ENCODE results near the gene KCNMA1.
"Not testable (repeated sequence)": the region's sequence is repeated elsewhere in the genome, so short reads cannot be mapped to it uniquely, and the experiment has no call there.

KCNMA1 gene

DNA sequence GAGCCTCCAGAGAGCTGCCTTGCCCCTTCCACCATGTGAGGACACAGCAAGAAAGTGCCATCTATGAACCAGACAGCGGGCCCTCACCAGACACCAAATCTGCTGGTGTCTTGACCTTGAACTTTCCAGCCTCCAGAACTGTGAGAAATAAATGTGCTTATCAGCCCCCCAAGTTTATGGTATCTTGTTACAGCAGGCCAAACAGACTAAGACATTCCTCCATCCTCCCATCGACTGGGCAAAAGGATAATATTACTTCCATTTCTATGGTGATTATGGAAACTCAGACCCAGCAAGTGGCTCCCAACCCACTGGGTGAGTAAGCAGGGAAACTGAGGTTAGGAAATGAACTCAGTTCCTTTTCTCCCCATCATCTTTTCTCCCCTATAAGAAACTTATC is 288.4 kb downstream of the KCNMA1 start:
- no peaks in the 10 kb centered on the region for H3K36me3 ChIP-seq (ENCODE audit: control insufficient read depth, insufficient read depth, low read length)
- H3K4me2 ChIP-seq (ENCODE audit: low read length): no peak overlapping the region
- no peak for DNase-seq
- no peaks in the 10 kb centered on the region for H3K27me3 ChIP-seq (ENCODE audit: insufficient read depth, low read length, poor library complexity)
- H3K23ac ChIP-seq (ENCODE audit: low read length): no peak overlapping the region
- no peak overlapping the region for H2AK5ac ChIP-seq (ENCODE audit: low read length)
- H3K4ac ChIP-seq (ENCODE audit: low read depth, low read length): no peak overlapping the region
- no peak overlapping the region for H2BK120ac ChIP-seq (ENCODE audit: low read depth, low read length)
- no peak overlapping the region for H2BK15ac ChIP-seq (replicated peaks; ENCODE audit: low read depth)
- WGBS (ENCODE audit: extremely low coverage, insufficient coverage, low lambda C conversion rate): no CpG with 5 or more reads among the region's 2 CpGs
- H3K4me3 ChIP-seq (ENCODE audit: low read length): no peak overlapping the region
- H3K27ac ChIP-seq (ENCODE audit: low read depth, low read length): no peak overlapping the region
- no peaks in the 10 kb centered on the region for H3K79me1 ChIP-seq (ENCODE audit: low read length)
- H4K8ac ChIP-seq (ENCODE audit: low read depth, low read length): no peak overlapping the region
- no peaks in the 10 kb centered on the region for H3K79me2 ChIP-seq (ENCODE audit: control insufficient read depth, insufficient read depth, low read length)
- no peak overlapping the region for H3K56ac ChIP-seq (ENCODE audit: low read length)
- no peak overlapping the region for H3K9ac ChIP-seq (ENCODE audit: low read length)
- no peaks in the 10 kb centered on the region for H3K4me1 ChIP-seq (ENCODE audit: control insufficient read depth, low read depth, low read length)
- H2BK5ac ChIP-seq (ENCODE audit: low read length): no peak overlapping the region
- H4K5ac ChIP-seq (ENCODE audit: low read length): no peak overlapping the region
- H3K18ac ChIP-seq (ENCODE audit: low read length): no peak overlapping the region

DNA sequence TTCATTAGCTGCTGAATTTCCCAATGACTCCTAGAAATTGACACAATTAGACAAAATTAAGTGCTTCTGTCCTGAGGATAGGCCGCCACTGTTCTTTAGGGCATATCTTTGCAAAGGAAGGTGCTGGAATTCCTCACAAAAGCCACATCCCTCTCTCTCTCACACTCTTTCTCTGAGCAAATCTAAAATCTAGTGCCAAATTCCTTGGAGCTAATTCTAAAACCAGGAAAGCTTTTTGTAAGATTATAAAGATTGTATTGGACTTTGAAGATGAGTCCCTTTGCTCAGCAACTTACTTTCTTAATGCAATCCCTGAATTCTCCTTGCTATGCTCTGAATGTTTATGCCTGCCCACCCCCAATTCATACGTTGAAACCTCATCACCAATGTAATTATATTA is 288.9 kb downstream of the KCNMA1 start:
- Histone ChIP-seq H3K27me3 (ENCODE audit: insufficient read depth, low read length, poor library complexity) (no peaks in the 10 kb centered on the region), H3K18ac (ENCODE audit: low read length) (no peak overlapping the region), H3K27ac (ENCODE audit: low read depth, low read length) (no peak overlapping the region), H2BK120ac (ENCODE audit: low read depth, low read length) (no peak overlapping the region), H3K9ac (ENCODE audit: low read length) (no peak overlapping the region), H3K79me1 (ENCODE audit: low read length) (no peaks in the 10 kb centered on the region), H2AK5ac (ENCODE audit: low read length) (no peak overlapping the region), H2BK15ac (replicated peaks; ENCODE audit: low read depth) (no peak overlapping the region), H2BK5ac (ENCODE audit: low read length) (no peak overlapping the region), H3K23ac (ENCODE audit: low read length) (no peak overlapping the region), H3K4me2 (ENCODE audit: low read length) (no peak overlapping the region), H4K5ac (ENCODE audit: low read length) (no peak overlapping the region), H3K4me3 (ENCODE audit: low read length) (no peak overlapping the region), H3K79me2 (ENCODE audit: control insufficient read depth, insufficient read depth, low read length) (no peaks in the 10 kb centered on the region), H3K36me3 (ENCODE audit: control insufficient read depth, insufficient read depth, low read length) (no peaks in the 10 kb centered on the region), H4K8ac (ENCODE audit: low read depth, low read length) (no peak overlapping the region), H3K4ac (ENCODE audit: low read depth, low read length) (no peak overlapping the region), H3K4me1 (ENCODE audit: control insufficient read depth, low read depth, low read length) (no peaks in the 10 kb centered on the region), H3K56ac (ENCODE audit: low read length) (no peak overlapping the region)
- WGBS (ENCODE audit: extremely low coverage, insufficient coverage, low lambda C conversion rate): no CpG with 5 or more reads among the region's 2 CpGs
- DNase-seq: no peak

DNA sequence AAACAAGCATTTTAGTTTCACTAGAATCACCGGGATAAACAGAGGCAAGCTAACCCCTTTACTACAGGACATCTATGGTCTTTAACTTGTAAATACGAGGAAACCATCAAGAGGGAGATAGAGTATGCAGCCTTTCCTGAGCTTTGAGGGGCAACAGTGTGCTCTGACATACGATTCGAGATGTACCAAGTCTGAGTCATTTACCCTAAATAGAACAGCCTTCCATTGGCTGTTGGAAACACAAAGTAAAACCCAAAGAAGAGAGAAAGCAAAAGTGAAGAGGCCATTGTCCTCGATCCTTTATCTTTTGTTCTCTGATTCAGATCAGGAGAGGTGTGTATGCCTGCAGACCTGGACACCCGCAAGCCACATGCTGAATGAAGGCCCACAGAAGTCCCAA is 289.5 kb downstream of the KCNMA1 start:
- Histone ChIP-seq H3K18ac (ENCODE audit: low read length) (no peak overlapping the region), H3K9ac (ENCODE audit: low read length) (no peak overlapping the region), H3K4me3 (ENCODE audit: low read length) (no peak overlapping the region), H2AK5ac (ENCODE audit: low read length) (no peak overlapping the region), H3K27ac (ENCODE audit: low read depth, low read length) (no peak overlapping the region), H3K4me2 (ENCODE audit: low read length) (no peak overlapping the region), H3K79me2 (ENCODE audit: control insufficient read depth, insufficient read depth, low read length) (no peaks in the 10 kb centered on the region), H2BK15ac (replicated peaks; ENCODE audit: low read depth) (no peak overlapping the region), H3K4ac (ENCODE audit: low read depth, low read length) (no peak overlapping the region), H3K23ac (ENCODE audit: low read length) (no peak overlapping the region), H3K79me1 (ENCODE audit: low read length) (no peaks in the 10 kb centered on the region), H3K4me1 (ENCODE audit: control insufficient read depth, low read depth, low read length) (no peaks in the 10 kb centered on the region), H4K5ac (ENCODE audit: low read length) (no peak overlapping the region), H2BK120ac (ENCODE audit: low read depth, low read length) (no peak overlapping the region), H3K27me3 (ENCODE audit: insufficient read depth, low read length, poor library complexity) (no peaks in the 10 kb centered on the region), H3K56ac (ENCODE audit: low read length) (no peak overlapping the region), H4K8ac (ENCODE audit: low read depth, low read length) (no peak overlapping the region), H2BK5ac (ENCODE audit: low read length) (no peak overlapping the region), H3K36me3 (ENCODE audit: control insufficient read depth, insufficient read depth, low read length) (no peaks in the 10 kb centered on the region)
- no peak for DNase-seq
- no CpG with 5 or more reads among the region's 6 CpGs for WGBS (ENCODE audit: extremely low coverage, insufficient coverage, low lambda C conversion rate)

- H3K27me3 ChIP-seq (ENCODE audit: insufficient read depth, low read length, poor library complexity): no peaks in the 10 kb centered on the region
- H2BK15ac ChIP-seq (replicated peaks; ENCODE audit: low read depth): no peak overlapping the region
- no peak overlapping the region for H3K9ac ChIP-seq (ENCODE audit: low read length)
- H3K56ac ChIP-seq (ENCODE audit: low read length): no peak overlapping the region
- no peak overlapping the region for H3K4me2 ChIP-seq (ENCODE audit: low read length)
- H4K8ac ChIP-seq (ENCODE audit: low read depth, low read length): no peak overlapping the region
- H3K79me2 ChIP-seq (ENCODE audit: control insufficient read depth, insufficient read depth, low read length): no peaks in the 10 kb centered on the region
- no peak overlapping the region for H3K4me3 ChIP-seq (ENCODE audit: low read length)
- H2BK5ac ChIP-seq (ENCODE audit: low read length): no peak overlapping the region
- H2AK5ac ChIP-seq (ENCODE audit: low read length): no peak overlapping the region
- DNase-seq: no peak
- no peak overlapping the region for H3K4ac ChIP-seq (ENCODE audit: low read depth, low read length)
- H3K79me1 ChIP-seq (ENCODE audit: low read length): no peaks in the 10 kb centered on the region
- no peak overlapping the region for H3K23ac ChIP-seq (ENCODE audit: low read length)
- H3K18ac ChIP-seq (ENCODE audit: low read length): no peak overlapping the region
- no peak overlapping the region for H2BK120ac ChIP-seq (ENCODE audit: low read depth, low read length)
- H4K5ac ChIP-seq (ENCODE audit: low read length): no peak overlapping the region
- no CpG with 5 or more reads among the region's 2 CpGs for WGBS (ENCODE audit: extremely low coverage, insufficient coverage, low lambda C conversion rate)
- H3K4me1 ChIP-seq (ENCODE audit: control insufficient read depth, low read depth, low read length): no peaks in the 10 kb centered on the region
- no peaks in the 10 kb centered on the region for H3K36me3 ChIP-seq (ENCODE audit: control insufficient read depth, insufficient read depth, low read length)
- no peak overlapping the region for H3K27ac ChIP-seq (ENCODE audit: low read depth, low read length)
Measured at GRCh38 chr10:77347052-77347451, 290.6 kb downstream of the KCNMA1 start.

DNA sequence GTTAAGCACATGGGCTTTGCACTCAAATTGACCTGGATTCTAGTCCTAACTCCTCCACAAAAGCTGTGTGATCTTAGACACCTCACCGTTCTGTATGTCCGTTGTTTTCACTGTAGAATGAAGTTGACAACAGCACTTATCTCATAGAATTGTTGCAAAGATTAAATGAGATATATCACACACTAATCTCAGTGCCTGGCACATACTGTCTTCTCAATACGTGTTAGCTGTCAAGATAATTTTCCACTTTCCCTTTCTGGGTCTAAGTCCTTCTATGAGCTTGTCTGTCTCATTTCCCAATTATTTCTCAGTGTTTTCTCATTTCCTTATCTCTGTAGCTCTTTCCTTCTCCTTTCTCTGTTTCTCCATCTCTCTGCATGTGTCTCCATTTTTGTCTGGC is 296.6 kb downstream of the KCNMA1 start:
- no peaks in the 10 kb centered on the region for H3K36me3 ChIP-seq (ENCODE audit: control insufficient read depth, insufficient read depth, low read length)
- no peak overlapping the region for H3K23ac ChIP-seq (ENCODE audit: low read length)
- no peak overlapping the region for H3K4ac ChIP-seq (ENCODE audit: low read depth, low read length)
- no peaks in the 10 kb centered on the region for H3K79me2 ChIP-seq (ENCODE audit: control insufficient read depth, insufficient read depth, low read length)
- H2BK120ac ChIP-seq (ENCODE audit: low read depth, low read length): no peak overlapping the region
- H4K5ac ChIP-seq (ENCODE audit: low read length): no peak overlapping the region
- H3K4me3 ChIP-seq (ENCODE audit: low read length): no peak overlapping the region
- H3K18ac ChIP-seq (ENCODE audit: low read length): no peak overlapping the region
- no peak overlapping the region for H3K9ac ChIP-seq (ENCODE audit: low read length)
- no peak overlapping the region for H2BK5ac ChIP-seq (ENCODE audit: low read length)
- no peaks in the 10 kb centered on the region for H3K27me3 ChIP-seq (ENCODE audit: insufficient read depth, low read length, poor library complexity)
- no peak overlapping the region for H2AK5ac ChIP-seq (ENCODE audit: low read length)
- H3K56ac ChIP-seq (ENCODE audit: low read length): no peak overlapping the region
- H3K79me1 ChIP-seq (ENCODE audit: low read length): no peaks in the 10 kb centered on the region
- H3K4me2 ChIP-seq (ENCODE audit: low read length): no peak overlapping the region
- no CpG with 5 or more reads among the region's 3 CpGs for WGBS (ENCODE audit: extremely low coverage, insufficient coverage, low lambda C conversion rate)
- no peak overlapping the region for H3K27ac ChIP-seq (ENCODE audit: low read depth, low read length)
- H4K8ac ChIP-seq (ENCODE audit: low read depth, low read length): no peak overlapping the region
- no peaks in the 10 kb centered on the region for H3K4me1 ChIP-seq (ENCODE audit: control insufficient read depth, low read depth, low read length)
- no peak for DNase-seq
- H2BK15ac ChIP-seq (replicated peaks; ENCODE audit: low read depth): no peak overlapping the region

DNA sequence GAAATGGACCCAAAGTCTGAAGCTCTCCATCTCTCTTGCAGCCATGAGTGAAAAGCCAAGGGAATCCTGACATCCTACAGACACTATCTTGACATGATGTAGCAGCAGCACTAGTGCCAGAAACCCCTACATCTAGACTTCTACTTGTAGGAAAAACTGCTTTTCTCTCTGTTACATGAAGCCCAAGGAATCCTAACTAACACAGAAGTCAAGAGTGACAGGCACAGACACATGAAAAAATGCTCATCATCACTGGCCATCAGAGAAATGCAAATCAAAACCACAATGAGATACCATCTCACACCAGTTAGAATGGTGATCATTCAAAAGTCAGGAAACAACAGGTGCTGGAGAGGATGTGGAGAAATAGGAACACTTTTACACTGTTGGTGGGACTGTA is 297.7 kb downstream of the KCNMA1 start:
- not testable (repeated sequence) for H3K27me3 ChIP-seq (ENCODE audit: insufficient read depth, low read length, poor library complexity); DNase-seq; H3K18ac ChIP-seq (ENCODE audit: low read length); H4K8ac ChIP-seq (ENCODE audit: low read depth, low read length); H3K36me3 ChIP-seq (ENCODE audit: control insufficient read depth, insufficient read depth, low read length); H3K4me1 ChIP-seq (ENCODE audit: control insufficient read depth, low read depth, low read length); H2BK120ac ChIP-seq (ENCODE audit: low read depth, low read length); H3K9ac ChIP-seq (ENCODE audit: low read length); H3K79me2 ChIP-seq (ENCODE audit: control insufficient read depth, insufficient read depth, low read length); H2BK15ac ChIP-seq (replicated peaks; ENCODE audit: low read depth); H3K4me2 ChIP-seq (ENCODE audit: low read length); H3K23ac ChIP-seq (ENCODE audit: low read length); H3K56ac ChIP-seq (ENCODE audit: low read length); H2AK5ac ChIP-seq (ENCODE audit: low read length); H3K27ac ChIP-seq (ENCODE audit: low read depth, low read length); H3K4ac ChIP-seq (ENCODE audit: low read depth, low read length); H3K4me3 ChIP-seq (ENCODE audit: low read length); H4K5ac ChIP-seq (ENCODE audit: low read length); H2BK5ac ChIP-seq (ENCODE audit: low read length); H3K79me1 ChIP-seq (ENCODE audit: low read length)

Data from mesendoderm (in vitro differentiated cells).